Mucosa of descending colon (tissue), 3 donors: ENCODE results near the gene ANO7. TPM values are rescaled to one million over a fixed set of nuclear protein-coding genes. Genes with fewer than 3 reads are reported as not detected.

Experiments
- ATAC-seq: fragments of 200-7000 bp; cut with Tn5 transposase; one replicate; pipeline ENCODE4 v1.9.1; 2020; ENCODE audit warnings: mild to moderate bottlenecking, moderate library complexity
- DNase-seq, 3 donors: peaks; one replicate each; pipeline ENCODE4 v3.0.0-alpha.2; 2020
- H3K36me3 ChIP-seq: fragments of 200-600 bp; one replicate; pipeline ENCODE4 v1.8.0; 2021; ENCODE audit warnings: low read depth, mild to moderate bottlenecking
- H3K4me1 ChIP-seq: fragments of 200-600 bp; one replicate; pipeline ENCODE4 v1.8.0; 2021; ENCODE audit warnings: low read depth, mild to moderate bottlenecking
- H3K4me3 ChIP-seq: fragments of 200-600 bp; one replicate; pipeline ENCODE4 v1.8.0; 2021; ENCODE audit warnings: mild to moderate bottlenecking
- H3K9me3 ChIP-seq: fragments of 200-600 bp; one replicate; pipeline ENCODE4 v1.8.0; 2021; ENCODE audit warnings: mild to moderate bottlenecking
- intact Hi-C, 2 donors: fragments of 100-400 bp; cut with DNase I in 1 of 2; cut with micrococcal nuclease in 1 of 2; formaldehyde crosslinking; loops; one replicate each; pipeline versions ENCODE4 v1.11.0 to v1.11.1; 2022; cut with DNase I, micrococcal nuclease
- total RNA-seq, 3 donors: library from RNA; stranded (reverse); fragmentation: NEBNext Ultra II Directional in 2 of 3; extraction: Animal tissue kit (Norgen Biotek cat#: 25700) in 2 of 3; gene quantifications; one replicate each; pipeline versions ENCODE4 v1.2.1 to v1.2.4, GENCODE V29; 2021 to 2023
- TF ChIP-seq, protein P1 (sequence below): fragments of 200-600 bp; IDR thresholded peaks from one replicate; pipeline ENCODE4 v1.8.0; 2022; ENCODE audit warnings: antibody characterized with exemption, mild to moderate bottlenecking
- donor health status: DM: no; HTN: no; CAD: no; lungs with moderate emphysema.
- donor health status: DM: no; HTN: no; CAD: no.
- donor health status: DM: no; HTN: yes; CAD: no.

Gene ANO7
- total RNA-seq, 3 donors from 2014 or later = 33.9 to 106 (median 83.5) TPM

DNA sequence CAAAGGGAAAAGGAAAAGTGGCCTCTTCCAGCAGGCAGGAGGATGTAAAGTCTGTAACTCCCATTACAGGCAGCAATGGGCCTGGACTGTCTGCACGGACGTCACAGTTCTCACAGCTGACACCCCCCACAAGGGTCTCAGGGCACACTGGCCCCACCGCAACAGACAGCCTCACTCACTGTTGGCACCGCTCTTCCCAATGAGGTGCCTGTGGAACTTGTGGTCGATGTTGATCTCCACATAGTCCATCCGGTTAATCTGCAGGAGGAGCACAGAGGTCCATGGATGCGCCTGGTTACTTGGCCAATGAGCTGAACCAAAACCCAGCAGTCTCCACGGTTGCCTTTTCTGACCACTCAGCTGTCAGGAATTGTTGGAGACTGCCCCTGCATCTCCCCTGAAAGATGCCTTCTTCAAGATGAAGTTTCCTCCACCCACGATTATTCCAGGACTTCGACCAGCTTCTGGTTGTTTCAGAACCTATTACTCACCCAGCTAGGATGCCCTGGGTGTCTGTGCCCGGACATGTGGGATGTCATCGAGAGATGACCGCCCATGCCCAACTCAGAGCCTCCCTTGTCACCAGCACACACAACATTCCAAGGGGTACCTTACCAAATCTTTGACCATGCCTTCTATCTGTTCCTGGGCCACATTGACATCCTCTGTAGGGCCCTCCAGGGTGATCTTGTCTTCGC lies 64.5 kb downstream of the ANO7 start:
- Histone ChIP-seq H3K36me3 (peaks cover 24% of the 10 kb centered on the region), H3K4me1 (no peaks in the 10 kb centered on the region), H3K4me3 (no peak overlapping the region), H3K9me3 (no peaks in the 10 kb centered on the region)
- TF ChIP-seq, protein P1, sequence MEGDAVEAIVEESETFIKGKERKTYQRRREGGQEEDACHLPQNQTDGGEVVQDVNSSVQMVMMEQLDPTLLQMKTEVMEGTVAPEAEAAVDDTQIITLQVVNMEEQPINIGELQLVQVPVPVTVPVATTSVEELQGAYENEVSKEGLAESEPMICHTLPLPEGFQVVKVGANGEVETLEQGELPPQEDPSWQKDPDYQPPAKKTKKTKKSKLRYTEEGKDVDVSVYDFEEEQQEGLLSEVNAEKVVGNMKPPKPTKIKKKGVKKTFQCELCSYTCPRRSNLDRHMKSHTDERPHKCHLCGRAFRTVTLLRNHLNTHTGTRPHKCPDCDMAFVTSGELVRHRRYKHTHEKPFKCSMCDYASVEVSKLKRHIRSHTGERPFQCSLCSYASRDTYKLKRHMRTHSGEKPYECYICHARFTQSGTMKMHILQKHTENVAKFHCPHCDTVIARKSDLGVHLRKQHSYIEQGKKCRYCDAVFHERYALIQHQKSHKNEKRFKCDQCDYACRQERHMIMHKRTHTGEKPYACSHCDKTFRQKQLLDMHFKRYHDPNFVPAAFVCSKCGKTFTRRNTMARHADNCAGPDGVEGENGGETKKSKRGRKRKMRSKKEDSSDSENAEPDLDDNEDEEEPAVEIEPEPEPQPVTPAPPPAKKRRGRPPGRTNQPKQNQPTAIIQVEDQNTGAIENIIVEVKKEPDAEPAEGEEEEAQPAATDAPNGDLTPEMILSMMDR = no peak
- intact Hi-C loops = no loop called here
- ATAC-seq (no peak), DNase-seq (no peak)

DNA sequence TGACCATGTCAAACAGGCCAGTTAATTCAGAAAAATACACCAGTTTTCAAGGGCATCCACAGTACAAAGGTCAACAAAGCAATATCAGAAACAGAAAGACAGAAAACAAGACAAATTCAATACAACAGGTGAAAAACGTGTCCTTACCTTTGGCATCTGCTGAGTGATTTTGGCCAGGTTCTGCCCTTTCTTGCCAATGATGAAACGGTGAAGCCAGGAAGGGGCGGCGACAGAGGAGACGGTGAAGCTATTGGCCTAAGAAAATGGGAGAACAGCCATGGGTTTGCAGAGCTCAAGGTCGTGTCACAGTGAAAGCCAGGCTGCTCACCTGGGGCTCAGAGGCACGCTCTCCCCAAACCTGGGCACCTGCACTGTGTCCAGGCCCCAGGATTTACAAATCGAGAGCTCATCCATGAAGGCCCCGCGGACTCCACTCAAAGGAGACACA lies 66.5 kb downstream of the ANO7 start:
- H3K4me3 ChIP-seq = no peak overlapping the region
- peaks cover 24% of the 10 kb centered on the region for H3K36me3 ChIP-seq
- no peaks in the 10 kb centered on the region for H3K4me1 ChIP-seq
- ATAC-seq (no peak), DNase-seq (no peak)
- TF ChIP-seq, protein P1 = no peak
- intact Hi-C loops = no loop called here
- H3K9me3 ChIP-seq = no peaks in the 10 kb centered on the region

DNA sequence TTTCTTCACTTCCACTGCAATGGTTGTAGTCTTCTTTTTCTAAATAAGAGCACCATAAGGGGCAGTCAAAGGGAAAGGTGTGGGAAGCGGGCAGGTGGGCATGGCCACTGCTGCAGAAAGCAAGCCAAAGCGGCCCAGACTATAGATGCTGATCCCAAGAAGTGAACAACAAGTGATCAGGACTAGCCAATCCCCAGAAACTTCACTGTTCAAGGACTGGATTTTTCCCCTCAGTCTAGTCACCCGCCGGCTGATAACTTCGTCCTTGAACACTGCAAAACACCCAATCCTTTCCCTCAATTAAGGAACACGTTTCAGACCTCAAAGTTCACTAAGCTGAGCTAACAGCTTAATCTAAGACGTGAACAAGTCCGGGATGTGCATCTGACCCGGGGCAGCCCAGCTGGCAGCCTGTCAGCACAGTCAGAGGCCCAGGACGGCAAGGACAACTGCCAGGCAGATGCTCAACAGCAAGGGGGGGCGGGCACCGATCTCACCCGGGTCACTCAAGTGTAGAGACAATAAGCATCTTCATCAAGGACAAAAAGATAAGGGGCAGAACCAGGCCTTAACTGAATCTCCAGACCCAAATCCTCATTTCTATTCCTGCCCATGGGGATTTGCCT lies 67.2 kb downstream of the ANO7 start:
- intact Hi-C loops = no loop called here
- TF ChIP-seq, protein P1 = no peak
- no peak for DNase-seq
- H3K4me3 ChIP-seq = no peak overlapping the region
- ATAC-seq = no peak
- no peaks in the 10 kb centered on the region for H3K9me3 ChIP-seq
- no peaks in the 10 kb centered on the region for H3K4me1 ChIP-seq
- peaks cover 25% of the 10 kb centered on the region for H3K36me3 ChIP-seq

DNA sequence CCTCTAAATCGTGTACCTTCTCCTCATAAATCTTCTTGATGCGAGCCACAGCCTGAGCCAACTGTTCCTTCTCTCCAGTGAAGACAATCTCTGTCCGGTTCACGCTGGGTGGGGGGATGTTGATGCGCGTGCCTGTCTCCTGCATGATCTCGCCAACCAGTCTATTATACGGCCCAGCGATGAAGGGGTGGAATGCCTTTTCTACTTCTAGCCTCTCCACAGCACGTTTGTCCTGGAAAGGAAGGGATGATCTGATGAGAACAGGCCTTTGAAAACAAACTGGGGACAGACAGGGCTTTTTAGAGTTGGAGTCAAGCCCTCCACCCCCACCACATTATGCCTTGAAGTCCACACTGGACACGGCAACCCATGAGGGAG lies 67.7 kb downstream of the ANO7 start:
- Histone ChIP-seq H3K4me1 (no peaks in the 10 kb centered on the region), H3K4me3 (no peak overlapping the region), H3K9me3 (no peaks in the 10 kb centered on the region), H3K36me3 (peaks cover 25% of the 10 kb centered on the region)
- ATAC-seq (no peak), DNase-seq (no peak)
- intact Hi-C loops = no loop called here
- TF ChIP-seq, protein P1 = no peak

- TF ChIP-seq, protein P1 = no peak
- Histone ChIP-seq H3K4me3 (no peak overlapping the region), H3K4me1 (no peaks in the 10 kb centered on the region), H3K9me3 (no peaks in the 10 kb centered on the region), H3K36me3 (peaks cover 38% of the 10 kb centered on the region)
- DNase-seq (no peak), ATAC-seq (no peak)
- intact Hi-C loops = no loop called here
Measured at GRCh38 chr2:241257419-241258032, 69.0 kb downstream of the ANO7 start.
